Measurements from ENCODE around the gene DLG2.
A peak's percentile ranks its signal among the peaks of the same experiment; 100 is the strongest.

The DLG2 gene

GRCh38 chr11:83522911-83523310 is 2104.2 kb downstream of the DLG2 start:
- no peak overlapping the region for H3K4me3 ChIP-seq (ENCODE audit: low read depth, low read length)
- no peak for DNase-seq (ENCODE audit: low read depth)
- TF ChIP-seq CTCF (IDR thresholded peaks at IDR 0.05; ENCODE audit: low read depth, low read length, missing control alignments) = no peak

GRCh38 chr11:83521647-83522596 is 2105.2 kb downstream of the DLG2 start:
- H3K4me3 ChIP-seq (ENCODE audit: low read depth, low read length) = no peak overlapping the region
- no peak for DNase-seq (ENCODE audit: low read depth)
- peak; percentile 31 for TF ChIP-seq CTCF (IDR thresholded peaks at IDR 0.05; ENCODE audit: low read depth, low read length, missing control alignments)

GRCh38 chr11:83520849-83521248 is 2106.3 kb downstream of the DLG2 start:
- no peak for TF ChIP-seq CTCF (IDR thresholded peaks at IDR 0.05; ENCODE audit: low read depth, low read length, missing control alignments)
- no peak overlapping the region for H3K4me3 ChIP-seq (ENCODE audit: low read depth, low read length)
- no peak for DNase-seq (ENCODE audit: low read depth)

GRCh38 chr11:83511646-83512045 is 2115.5 kb downstream of the DLG2 start:
- no peak for TF ChIP-seq CTCF (IDR thresholded peaks at IDR 0.05; ENCODE audit: low read depth, low read length, missing control alignments)
- no peak overlapping the region for H3K4me3 ChIP-seq (ENCODE audit: low read depth, low read length)
- DNase-seq (ENCODE audit: low read depth) = no peak

GRCh38 chr11:83510530-83511460 is 2116.3 kb downstream of the DLG2 start:
- H3K4me3 ChIP-seq (ENCODE audit: low read depth, low read length) = no peak overlapping the region
- DNase-seq (ENCODE audit: low read depth) = no peak
- TF ChIP-seq CTCF (IDR thresholded peaks at IDR 0.05; ENCODE audit: low read depth, low read length, missing control alignments) = no peak

- no peak for DNase-seq (ENCODE audit: low read depth)
- no peak overlapping the region for H3K4me3 ChIP-seq (ENCODE audit: low read depth, low read length)
- no peak for TF ChIP-seq CTCF (IDR thresholded peaks at IDR 0.05; ENCODE audit: low read depth, low read length, missing control alignments)
These were observed 2118.3 kb downstream of the DLG2 start for GRCh38 chr11:83508804-83509203.

Data from GM12864 (cell line).